Stimulated activated CD8-positive, alpha-beta memory T cell treated with anti-CD3 and anti-CD28 coated beads, Interleukin-4, amount 100 ng/mL, for 24 hours (primary cell): Measurements from ENCODE around the gene KLHL11.

Experiments
- DNase-seq: peaks from one replicate; pipeline ENCODE4 v3.0.0-alpha.2; 2020; ENCODE audit warnings: low read depth

KLHL11 gene

GRCh38 chr17:41810659-41811548 is 54.3 kb downstream of the KLHL11 start:
- no peak for DNase-seq

DNA sequence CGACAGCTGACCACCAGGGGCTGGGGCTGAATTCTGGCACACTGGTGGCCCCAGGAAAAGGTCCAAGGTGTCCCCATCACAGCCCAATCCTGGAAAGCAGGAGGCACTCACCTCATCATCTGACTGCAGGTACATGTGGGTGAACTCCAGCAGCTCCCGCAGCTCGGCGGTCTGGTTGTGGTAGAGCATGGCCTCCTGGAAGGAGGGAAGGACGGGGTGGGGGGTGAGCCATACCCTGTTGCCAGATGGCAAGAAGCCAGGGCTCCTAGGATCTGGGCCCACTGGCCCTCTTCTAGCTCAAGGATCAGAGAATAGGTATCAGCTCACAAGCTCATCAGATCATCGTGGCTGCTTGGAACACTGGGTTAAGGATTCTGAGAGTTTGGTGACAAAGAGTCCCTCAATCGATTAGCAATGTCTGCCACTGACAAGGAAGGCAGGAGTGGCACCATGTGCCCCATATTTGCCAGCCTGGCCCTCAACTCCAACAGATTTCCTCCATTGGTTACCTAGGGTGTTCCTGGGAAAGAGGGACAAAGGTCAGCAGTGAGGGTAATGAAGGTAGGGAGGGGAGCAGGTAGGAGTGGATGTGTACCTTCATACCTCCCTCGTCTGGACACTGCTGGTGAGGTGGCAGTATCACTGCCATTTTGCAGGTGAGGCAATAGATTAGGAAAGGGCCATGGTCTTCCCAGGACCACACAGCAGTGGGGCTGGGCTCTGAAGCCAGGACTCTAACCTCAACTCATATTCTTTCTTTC is 58.4 kb downstream of the KLHL11 start:
- no peak for DNase-seq
